ENCODE data around the gene BEST4. TPM values are rescaled to one million over a fixed set of nuclear protein-coding genes. Genes with fewer than 3 reads are reported as not detected.
A peak's percentile ranks its signal among the peaks of the same experiment; 100 is the strongest.

The BEST4 gene
- total and polyA plus RNA-seq, 2 of the 13 experiments (the other 11 are each of a cell fraction or from before 2014, with no cell fraction given), result 0.77 to 1.4 TPM

DNA sequence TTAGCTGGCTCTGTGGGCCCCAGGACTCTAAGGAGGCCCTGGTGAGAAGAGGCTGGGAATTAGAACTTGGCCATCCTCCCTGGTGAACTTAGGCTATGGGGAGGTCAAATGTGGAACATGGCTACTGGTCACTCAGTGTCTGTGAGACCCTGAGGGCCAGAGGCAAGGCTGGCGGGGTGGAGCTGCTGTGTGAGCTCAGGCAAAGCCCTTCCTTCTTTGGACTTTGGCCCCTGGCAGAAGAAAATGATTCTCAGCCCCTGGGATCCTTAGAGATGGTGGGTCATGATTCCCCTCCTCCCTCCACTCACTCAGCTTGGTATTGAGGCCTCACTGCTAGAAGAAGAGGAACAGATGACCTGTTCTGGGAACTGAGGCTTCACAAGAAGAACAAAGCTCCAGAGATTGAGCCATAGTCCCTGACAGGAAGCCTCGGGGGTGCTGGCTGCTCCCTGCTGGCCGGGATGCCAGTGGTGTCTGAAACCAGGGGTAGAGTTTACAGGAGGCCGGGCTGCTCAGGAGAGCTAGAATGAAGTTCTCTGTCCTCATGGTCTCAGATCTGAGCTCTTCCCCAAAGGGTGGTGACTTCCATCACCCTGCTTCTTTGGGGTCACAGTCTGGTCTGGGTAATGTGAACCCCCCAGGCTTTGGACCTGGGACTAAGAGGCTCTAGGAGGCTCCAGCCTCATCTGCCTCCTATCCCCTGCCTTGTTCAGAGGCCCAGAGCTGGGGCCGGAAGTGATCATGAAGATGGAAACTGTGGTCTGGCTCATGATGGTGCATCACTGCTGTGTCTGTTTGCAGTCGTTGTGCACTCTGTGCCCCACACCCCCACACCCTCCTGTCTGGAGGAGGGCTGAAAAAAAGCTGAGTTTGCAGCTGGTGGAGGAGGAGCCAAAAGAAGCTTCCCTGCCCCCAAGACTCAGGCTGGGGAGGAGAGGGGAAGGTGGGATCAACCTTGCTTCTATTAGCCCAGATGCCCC lies 21.3 kb upstream of the BEST4 start (continued):
- TF ChIP-seq SALL1 (CRISPR knock-in tag; IDR thresholded peaks at IDR 0.05) (0 out of 2 replicates have a peak, but pooled peaks have one; percentile 9), ZC3H4 (CRISPR knock-in tag; IDR thresholded peaks at IDR 0.05; ENCODE audit: borderline replicate concordance) (no peak), ZNF792 (CRISPR knock-in tag; IDR thresholded peaks at IDR 0.05) (no peak), MED1 (CRISPR knock-in tag; IDR thresholded peaks at IDR 0.05) (peak; percentile 38; the same call in 1 of the 2 replicates), ZNF776 (CRISPR knock-in tag; IDR thresholded peaks at IDR 0.05) (no peak), MAZ (IDR thresholded peaks at IDR 0.05; ENCODE audit: borderline replicate concordance, low read depth, low read length) (no peak), MAZ (CRISPR knock-in tag; IDR thresholded peaks at IDR 0.05; ENCODE audit: low read depth) (no peak; the same call in none of the 2 replicates), ZNF331 (CRISPR knock-in tag; IDR thresholded peaks at IDR 0.05) (peak; percentile 24; the same call in 1 of the 2 replicates), POLR2AphosphoS5 (IDR thresholded peaks at IDR 0.05; ENCODE audit: low read depth, low read length) (peak; percentile 55), ZNF766 (CRISPR knock-in tag; IDR thresholded peaks at IDR 0.05; ENCODE audit: borderline replicate concordance) (no peak), MEIS1 (CRISPR knock-in tag; IDR thresholded peaks at IDR 0.05; ENCODE audit: borderline replicate concordance) (0 out of 2 replicates have a peak, but pooled peaks have one; percentile 5), KDM5B (CRISPR knock-in tag; IDR thresholded peaks at IDR 0.05; ENCODE audit: borderline replicate concordance) (no peak), JUNB (CRISPR knock-in tag; IDR thresholded peaks at IDR 0.05; ENCODE audit: borderline replicate concordance) (no peak), SNAPC2 (CRISPR knock-in tag; IDR thresholded peaks at IDR 0.05) (peak; percentile 26; the same call in 1 of the 2 replicates), PHF8 (CRISPR knock-in tag; IDR thresholded peaks at IDR 0.05) (no peak), HMG20A (CRISPR knock-in tag; IDR thresholded peaks at IDR 0.05; ENCODE audit: borderline replicate concordance) (no peak), REL (CRISPR knock-in tag; conservative IDR thresholded peaks at IDR 0.05) (no peak)
- TF ChIP-seq, protein P1, sequence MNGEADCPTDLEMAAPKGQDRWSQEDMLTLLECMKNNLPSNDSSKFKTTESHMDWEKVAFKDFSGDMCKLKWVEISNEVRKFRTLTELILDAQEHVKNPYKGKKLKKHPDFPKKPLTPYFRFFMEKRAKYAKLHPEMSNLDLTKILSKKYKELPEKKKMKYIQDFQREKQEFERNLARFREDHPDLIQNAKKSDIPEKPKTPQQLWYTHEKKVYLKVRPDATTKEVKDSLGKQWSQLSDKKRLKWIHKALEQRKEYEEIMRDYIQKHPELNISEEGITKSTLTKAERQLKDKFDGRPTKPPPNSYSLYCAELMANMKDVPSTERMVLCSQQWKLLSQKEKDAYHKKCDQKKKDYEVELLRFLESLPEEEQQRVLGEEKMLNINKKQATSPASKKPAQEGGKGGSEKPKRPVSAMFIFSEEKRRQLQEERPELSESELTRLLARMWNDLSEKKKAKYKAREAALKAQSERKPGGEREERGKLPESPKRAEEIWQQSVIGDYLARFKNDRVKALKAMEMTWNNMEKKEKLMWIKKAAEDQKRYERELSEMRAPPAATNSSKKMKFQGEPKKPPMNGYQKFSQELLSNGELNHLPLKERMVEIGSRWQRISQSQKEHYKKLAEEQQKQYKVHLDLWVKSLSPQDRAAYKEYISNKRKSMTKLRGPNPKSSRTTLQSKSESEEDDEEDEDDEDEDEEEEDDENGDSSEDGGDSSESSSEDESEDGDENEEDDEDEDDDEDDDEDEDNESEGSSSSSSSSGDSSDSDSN (CRISPR knock-in tag; IDR thresholded peaks at IDR 0.05), result peak; percentile 13; the same call in 1 of the 2 replicates
- TF ChIP-seq, protein P2, sequence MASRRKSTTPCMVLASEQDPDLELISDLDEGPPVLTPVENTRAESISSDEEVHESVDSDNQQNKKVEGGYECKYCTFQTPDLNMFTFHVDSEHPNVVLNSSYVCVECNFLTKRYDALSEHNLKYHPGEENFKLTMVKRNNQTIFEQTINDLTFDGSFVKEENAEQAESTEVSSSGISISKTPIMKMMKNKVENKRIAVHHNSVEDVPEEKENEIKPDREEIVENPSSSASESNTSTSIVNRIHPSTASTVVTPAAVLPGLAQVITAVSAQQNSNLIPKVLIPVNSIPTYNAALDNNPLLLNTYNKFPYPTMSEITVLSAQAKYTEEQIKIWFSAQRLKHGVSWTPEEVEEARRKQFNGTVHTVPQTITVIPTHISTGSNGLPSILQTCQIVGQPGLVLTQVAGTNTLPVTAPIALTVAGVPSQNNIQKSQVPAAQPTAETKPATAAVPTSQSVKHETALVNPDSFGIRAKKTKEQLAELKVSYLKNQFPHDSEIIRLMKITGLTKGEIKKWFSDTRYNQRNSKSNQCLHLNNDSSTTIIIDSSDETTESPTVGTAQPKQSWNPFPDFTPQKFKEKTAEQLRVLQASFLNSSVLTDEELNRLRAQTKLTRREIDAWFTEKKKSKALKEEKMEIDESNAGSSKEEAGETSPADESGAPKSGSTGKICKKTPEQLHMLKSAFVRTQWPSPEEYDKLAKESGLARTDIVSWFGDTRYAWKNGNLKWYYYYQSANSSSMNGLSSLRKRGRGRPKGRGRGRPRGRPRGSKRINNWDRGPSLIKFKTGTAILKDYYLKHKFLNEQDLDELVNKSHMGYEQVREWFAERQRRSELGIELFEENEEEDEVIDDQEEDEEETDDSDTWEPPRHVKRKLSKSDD (CRISPR knock-in tag; IDR thresholded peaks at IDR 0.05; ENCODE audit: low read depth), result no peak
- TF ChIP-seq, protein P3, sequence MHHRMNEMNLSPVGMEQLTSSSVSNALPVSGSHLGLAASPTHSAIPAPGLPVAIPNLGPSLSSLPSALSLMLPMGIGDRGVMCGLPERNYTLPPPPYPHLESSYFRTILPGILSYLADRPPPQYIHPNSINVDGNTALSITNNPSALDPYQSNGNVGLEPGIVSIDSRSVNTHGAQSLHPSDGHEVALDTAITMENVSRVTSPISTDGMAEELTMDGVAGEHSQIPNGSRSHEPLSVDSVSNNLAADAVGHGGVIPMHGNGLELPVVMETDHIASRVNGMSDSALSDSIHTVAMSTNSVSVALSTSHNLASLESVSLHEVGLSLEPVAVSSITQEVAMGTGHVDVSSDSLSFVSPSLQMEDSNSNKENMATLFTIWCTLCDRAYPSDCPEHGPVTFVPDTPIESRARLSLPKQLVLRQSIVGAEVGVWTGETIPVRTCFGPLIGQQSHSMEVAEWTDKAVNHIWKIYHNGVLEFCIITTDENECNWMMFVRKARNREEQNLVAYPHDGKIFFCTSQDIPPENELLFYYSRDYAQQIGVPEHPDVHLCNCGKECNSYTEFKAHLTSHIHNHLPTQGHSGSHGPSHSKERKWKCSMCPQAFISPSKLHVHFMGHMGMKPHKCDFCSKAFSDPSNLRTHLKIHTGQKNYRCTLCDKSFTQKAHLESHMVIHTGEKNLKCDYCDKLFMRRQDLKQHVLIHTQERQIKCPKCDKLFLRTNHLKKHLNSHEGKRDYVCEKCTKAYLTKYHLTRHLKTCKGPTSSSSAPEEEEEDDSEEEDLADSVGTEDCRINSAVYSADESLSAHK (CRISPR knock-in tag; IDR thresholded peaks at IDR 0.05; ENCODE audit: borderline replicate concordance), result no peak
- TF ChIP-seq, protein P4, sequence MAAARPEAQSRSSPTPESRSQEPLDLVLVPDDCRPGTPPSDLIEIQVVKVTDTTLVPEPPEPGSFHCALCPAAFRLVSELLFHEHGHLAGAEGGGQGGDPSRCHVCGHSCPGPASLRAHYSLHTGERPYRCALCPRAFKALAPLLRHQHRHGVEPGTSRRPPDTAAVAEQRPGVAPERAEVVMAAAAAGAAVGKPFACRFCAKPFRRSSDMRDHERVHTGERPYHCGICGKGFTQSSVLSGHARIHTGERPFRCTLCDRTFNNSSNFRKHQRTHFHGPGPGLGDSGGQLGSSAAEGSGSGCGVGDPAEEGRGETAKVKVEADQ (CRISPR knock-in tag; IDR thresholded peaks at IDR 0.05; ENCODE audit: borderline replicate concordance), result no peak

Measured in HepG2 (cell line).